NCI-H1048 (cell line): ENCODE results near the gene KPNA2.
"Not testable (repeated sequence)": the region's sequence is repeated elsewhere in the genome, so short reads cannot be mapped to it uniquely, and the experiment has no call there.

Source experiments
- DNase-seq: peaks from one replicate; lab custom pipeline; 2025; lab: John Stamatoyannopoulos, UW

Gene KPNA2

DNA sequence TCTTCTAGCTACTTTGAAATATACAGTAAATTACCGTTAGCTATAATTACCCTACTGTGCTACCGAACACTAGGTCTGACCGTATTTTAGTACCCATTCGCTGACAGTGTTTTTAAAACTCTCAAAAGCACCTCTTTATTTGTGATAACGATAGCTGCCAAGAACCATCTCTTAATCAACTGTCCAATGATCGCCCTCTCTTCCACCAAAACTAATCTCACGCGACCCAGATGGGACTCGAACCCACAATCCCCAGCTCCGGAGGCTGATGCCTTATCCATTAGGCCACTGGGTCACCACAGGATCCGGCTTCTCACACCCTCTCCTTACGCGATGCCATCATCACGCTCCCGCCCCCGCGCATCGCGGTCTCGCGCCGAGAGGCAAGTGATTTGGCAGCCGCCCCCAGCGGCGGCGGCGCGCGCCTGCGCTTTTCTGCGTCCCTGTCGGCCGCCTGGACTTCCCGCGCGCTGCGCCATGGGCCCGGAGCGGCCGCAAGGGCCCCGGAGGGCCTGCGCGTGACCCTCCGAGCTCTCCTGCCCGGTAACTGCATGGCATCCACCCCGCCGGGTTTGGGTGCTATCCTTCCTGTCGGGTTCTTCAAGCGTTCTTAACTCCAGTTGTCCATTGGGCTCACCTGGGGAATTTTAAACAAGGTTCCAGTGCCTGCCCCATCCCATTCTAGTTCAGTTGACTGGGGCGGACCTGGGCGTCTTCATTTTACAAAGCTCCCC is 15.7 kb upstream of the KPNA2 start:
- peak; percentile 82 for DNase-seq

DNA sequence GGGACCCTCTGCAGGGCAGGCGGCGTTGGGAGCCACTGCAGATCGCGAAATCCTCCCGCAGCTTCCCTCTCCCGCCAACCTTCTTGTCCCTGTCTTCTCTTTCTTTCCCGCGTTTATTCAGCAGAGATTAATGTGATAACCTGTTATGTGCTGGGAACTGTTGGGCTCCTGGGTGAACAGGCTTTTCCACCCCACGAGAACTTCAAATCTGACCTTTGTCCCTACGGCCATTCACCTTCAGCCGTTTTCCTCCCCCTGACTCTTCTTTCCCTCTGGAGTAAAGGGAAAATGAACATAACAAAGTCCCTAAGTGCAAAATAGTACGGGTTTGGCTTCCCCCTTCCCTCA is 15.2 kb upstream of the KPNA2 start:
- no peak for DNase-seq

- not testable (repeated sequence) for DNase-seq
Measured at GRCh38 chr17:68020791-68021190, 14.7 kb upstream of the KPNA2 start.

DNA sequence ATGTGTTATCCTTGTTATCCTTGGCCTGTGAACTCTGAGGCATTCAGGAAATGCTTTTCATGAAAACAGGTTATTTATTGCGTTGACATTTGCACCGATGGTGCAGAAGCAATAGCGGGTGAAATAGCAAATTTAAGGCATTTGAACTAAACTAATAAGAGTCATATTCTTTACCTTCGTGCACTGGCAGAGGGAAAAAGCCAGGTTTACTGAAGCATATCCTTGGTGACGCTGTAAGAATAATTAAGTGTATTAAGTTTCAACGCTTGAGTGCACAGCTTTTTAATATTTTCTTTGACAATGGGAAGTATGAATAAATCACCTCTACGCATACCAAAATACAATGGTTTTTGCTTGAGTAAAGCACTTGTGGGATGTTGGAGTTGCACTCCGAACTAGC is 13.6 kb upstream of the KPNA2 start:
- DNase-seq: no peak

DNA sequence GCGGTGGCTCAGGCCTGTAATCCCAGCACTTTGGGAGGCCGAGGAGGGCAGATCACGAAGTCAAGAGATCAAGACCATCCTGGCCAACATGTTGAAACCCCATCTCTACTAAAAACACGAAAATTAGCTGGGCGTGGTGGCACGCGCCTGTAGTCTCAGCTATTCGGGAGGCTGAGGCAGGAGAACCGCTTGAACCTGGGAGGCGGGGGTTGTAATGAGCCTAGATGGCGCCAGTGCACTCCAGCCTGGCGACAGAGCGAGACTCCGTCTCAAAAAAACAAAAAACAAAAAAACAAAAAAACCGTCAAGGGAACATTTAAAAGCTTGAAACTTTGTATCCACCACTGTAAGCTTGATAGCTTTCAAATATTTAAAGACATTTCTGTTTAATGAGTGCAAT is 13.0 kb upstream of the KPNA2 start:
- DNase-seq: not testable (repeated sequence)

- DNase-seq: no peak
Measured at GRCh38 chr17:68029512-68030215, 5.9 kb upstream of the KPNA2 start.

DNA sequence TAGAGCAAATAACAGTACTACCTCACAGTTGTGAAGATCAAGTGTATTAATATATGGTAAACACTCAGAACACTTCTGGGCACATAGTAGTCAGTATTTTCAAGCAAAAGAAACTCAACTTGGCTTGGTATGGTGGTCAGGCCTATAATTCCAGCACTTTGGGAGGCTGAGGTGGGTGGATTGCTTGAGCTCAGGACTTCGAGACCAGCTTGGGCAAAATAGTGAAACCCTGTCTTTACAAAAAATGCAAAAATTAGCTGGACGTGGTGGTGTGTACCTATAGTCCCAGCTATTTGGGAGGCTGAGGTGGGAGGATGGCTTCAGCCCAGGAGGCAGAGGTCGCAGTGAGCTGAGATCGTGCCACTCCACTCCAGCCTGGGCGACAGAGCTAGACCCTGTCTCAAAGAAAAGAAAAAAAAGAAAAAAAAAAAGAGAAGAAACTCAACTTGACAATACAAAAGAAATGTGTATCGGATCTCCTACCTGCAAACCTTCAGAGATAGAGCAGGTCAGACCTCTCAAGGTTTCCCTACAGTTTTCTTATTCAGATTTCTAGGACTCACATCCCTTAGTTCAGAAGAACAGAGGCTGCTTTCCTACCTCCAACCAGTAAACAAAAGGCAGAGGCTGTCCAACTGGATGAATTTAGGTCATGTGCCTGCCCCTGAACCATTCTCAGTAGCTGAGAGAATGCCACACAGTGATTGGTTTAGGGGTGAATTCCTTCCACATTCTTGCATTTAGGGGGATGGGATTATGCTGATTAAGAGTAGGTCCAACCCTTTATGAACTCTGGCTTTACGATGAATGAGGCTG is 1.7 kb upstream of the KPNA2 start:
- DNase-seq: no peak

DNA sequence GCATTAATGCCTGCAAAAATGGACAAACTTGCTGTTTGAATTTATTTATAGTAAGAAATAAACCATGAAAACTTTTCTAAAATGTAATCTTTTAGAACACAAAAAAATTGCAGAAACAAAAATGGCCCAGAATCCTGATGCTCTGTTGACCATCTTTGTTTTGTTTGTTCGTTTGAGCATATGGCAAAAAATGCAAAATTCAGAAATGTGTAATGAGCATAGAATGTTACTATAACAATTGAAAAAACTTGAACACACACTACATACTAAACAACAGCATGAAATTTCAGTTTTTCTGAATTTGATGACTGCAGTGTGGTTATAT is 1.1 kb upstream of the KPNA2 start:
- DNase-seq: no peak

- peak; percentile 99 for DNase-seq
Measured at GRCh38 chr17:68035131-68035522, 408 bp upstream of the KPNA2 start.

DNA sequence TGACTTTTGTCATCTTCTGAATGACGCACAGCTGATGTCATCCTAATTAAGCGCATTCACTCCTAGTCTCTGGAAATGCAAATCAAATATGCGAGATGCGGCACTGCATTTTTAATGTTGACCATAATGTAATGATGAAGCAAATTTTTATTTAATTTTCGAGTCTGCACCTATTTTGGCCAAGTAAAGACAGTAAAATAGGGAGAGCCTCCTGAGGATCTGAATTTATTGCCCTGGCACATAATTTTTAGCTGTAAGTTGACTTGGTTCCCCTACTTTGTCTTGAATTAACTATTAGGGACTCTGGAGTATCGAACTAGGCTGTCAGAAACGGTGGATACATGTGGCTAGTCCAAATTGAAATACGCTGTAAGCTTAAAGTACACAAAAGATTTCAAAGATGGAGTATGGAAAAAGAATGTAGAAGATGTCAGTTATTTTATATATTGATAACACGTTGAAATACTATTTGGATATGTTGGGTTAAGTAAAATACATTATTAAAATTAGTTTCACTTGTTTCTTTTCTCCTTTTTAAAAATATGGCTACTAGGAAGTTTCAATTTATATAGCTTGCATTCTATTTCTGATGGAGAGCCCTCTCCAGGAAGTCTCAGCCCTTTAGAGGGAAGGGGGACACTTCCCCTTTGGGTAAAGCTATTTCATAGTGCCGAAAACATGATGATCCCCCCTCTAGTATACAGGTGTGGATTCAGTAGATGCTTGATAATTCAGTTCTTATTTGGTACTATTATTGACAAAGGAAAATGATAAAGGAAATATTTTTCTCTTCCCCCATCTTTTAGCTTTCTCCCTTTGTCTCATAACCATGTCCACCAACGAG is 991 bp downstream of the KPNA2 start:
- DNase-seq: no peak

- DNase-seq: no peak
Measured at GRCh38 chr17:68047153-68047846, 11.8 kb downstream of the KPNA2 start.

- DNase-seq: not testable (repeated sequence)
Measured at GRCh38 chr17:68047890-68048542, 12.5 kb downstream of the KPNA2 start.

DNA sequence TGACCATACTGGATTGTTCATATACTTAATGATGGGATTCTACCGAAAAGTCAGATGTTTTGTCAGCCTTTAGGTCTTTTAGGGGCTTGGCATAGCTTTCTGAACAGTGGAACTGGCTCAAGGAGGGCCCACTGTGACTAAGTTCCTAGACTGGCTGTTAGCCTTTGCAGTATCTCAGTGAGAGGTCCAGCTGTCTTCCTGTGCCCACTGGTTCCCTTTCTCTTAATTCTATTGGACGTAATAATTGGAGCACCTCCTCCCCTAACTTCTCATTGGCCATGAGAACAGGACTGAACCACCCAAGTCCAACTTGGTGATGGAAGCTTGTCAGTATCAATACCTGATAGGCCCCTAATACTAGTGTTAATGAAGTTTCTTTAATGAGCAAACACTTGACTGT is 13.5 kb downstream of the KPNA2 start:
- no peak for DNase-seq

DNA sequence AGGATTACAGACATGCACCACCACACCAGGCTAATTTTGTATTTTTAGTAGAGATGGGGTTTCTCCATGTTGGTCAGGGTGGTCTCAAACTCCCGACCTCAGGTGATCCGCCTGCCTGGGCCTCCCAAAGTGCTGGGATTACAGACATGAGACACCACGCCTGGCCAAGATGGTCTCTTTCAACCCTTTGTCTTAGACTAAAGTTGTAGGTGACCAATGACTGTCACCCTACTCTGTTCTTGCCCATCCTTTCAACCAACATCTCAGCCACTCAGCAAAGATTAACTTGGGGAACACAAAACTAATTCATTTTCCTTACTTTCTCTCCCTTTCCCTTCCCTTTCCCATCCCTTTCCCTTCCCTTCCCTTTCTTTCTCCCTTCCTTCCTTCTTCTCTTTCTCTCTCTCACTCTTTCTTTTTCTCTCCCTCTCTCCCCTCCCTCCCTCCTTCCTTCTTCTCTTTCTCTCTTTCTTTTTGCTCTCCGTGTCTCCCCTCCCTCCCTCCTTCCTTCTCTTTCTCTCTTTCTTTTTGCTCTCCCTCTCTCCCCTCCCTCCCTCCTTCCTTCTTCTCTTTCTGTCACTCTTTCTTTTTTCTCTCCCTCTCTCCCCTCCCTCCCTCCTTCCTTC is 14.4 kb downstream of the KPNA2 start:
- DNase-seq: not testable (repeated sequence)

GRCh38 chr17:68051321-68052312 is 16.1 kb downstream of the KPNA2 start:
- not testable (repeated sequence) for DNase-seq

GRCh38 chr17:68052810-68053209 is 17.3 kb downstream of the KPNA2 start:
- no peak for DNase-seq

GRCh38 chr17:68053231-68054013 is 17.9 kb downstream of the KPNA2 start:
- no peak for DNase-seq

DNA sequence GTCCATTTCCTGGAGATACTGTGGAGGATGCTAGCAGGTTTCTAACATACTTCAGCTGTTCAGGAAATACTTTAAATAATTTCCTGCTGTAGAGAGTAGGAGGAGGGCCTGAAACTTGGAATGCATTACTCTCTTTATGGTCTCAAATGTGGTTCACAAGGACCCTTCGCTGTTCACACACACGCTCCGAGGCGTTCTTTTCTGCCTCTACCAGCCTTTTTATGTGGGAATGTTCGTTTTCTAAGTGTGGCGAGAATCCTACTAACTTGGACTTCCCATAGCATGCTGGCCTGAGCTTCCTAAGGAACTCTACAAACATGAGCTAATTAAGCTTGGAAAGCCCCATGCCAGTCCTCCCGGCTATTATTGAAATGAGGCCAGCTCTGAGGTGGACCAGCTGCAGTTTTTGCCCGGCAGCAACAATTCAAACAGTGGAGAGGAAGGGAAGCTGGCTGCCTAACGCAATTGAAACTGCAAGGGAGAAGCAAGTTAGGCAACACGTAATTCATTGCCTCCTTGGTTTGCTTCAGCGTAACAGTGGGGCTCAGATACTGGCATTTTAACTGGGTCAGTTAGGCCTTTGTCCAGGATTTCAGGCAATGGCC is 18.9 kb downstream of the KPNA2 start:
- DNase-seq: no peak
